Endothelial cell of umbilical vein (primary cell): ENCODE measurements around the gene NTNG1. TPM values are rescaled to one million over a fixed set of nuclear protein-coding genes. Genes with fewer than 3 reads are reported as not detected.

Source experiments
- BruUV-seq: library from RNA; stranded (reverse); fragments of 400-500 nt; replicated peaks from 2 replicates; lab custom pipeline; 2021; lab: Mats Ljungman, UMichigan
- CTCF ChIA-PET: fragments of 300-600, 350-600 bp; sonication (Branson Sonifier 250); formaldehyde crosslinking; loops from one replicate; lab custom pipeline; 2021; ENCODE audit warnings: antibody characterized with exemption, inconsistent platforms; lab: Charles Lee
- POLR2A ChIA-PET: fragments of 300-600, 350-600 bp; sonication (Branson Sonifier 250); formaldehyde crosslinking; loops from one replicate; lab custom pipeline; 2021; ENCODE audit warnings: antibody characterized with exemption, inconsistent platforms; lab: Charles Lee
- DNase-seq: peaks from one replicate; pipeline ENCODE4 v3.0.0-alpha.2; 2011; ENCODE audit warnings: low read depth, low spot score
- FAIRE-seq: peaks from 2 replicates; lab custom pipeline; 2011; peaks lifted over from hg19 to GRCh38; lab: Jason Lieb, UNC
- H2AFZ ChIP-seq: 2 replicates; pipeline ENCODE4 v1.6.0; 2012; ENCODE audit warnings: low read depth, low read length, control low read depth, inconsistent platforms
- H3K27ac ChIP-seq: 2 replicates; pipeline ENCODE4 v1.5.1; 2011; ENCODE audit warnings: low read depth, mild to moderate bottlenecking, control low read depth, low read length, moderate library complexity; ENCODE audit not compliant: insufficient read depth
- H3K27me3 ChIP-seq, 2 experiments: 2 replicates each; pipeline versions ENCODE4 v1.6.0 to v1.6.1; 2011; ENCODE audit warnings: low read length in 2 of 2, mixed read lengths in 1 of 2; ENCODE audit not compliant: control insufficient read depth in 2 of 2, insufficient read depth in 2 of 2
- H3K36me3 ChIP-seq, 2 experiments: 2 replicates in 1 of 2; 3 replicates in 1 of 2; pipeline ENCODE4 v1.5.1; 2011; ENCODE audit warnings: low read length in 2 of 2, mild to moderate bottlenecking in 1 of 2, moderate library complexity in 1 of 2; ENCODE audit not compliant: control insufficient read depth in 2 of 2, insufficient read depth in 2 of 2; ENCODE audit errors: extremely low read depth in 1 of 2
- H3K4me1 ChIP-seq: 3 replicates; pipeline ENCODE4 v1.5.1; 2011; ENCODE audit warnings: mild to moderate bottlenecking, low read length; ENCODE audit not compliant: control insufficient read depth, insufficient read depth; ENCODE audit errors: extremely low read depth
- H3K4me2 ChIP-seq: 2 replicates; pipeline ENCODE4 v1.6.1; 2011; ENCODE audit warnings: low read length, control low read depth, mixed read lengths; ENCODE audit not compliant: insufficient read depth
- H3K4me3 ChIP-seq, 3 experiments: fragments of 200-600 bp in 1 of 3; sonication (generic), shearing (Covaris generic) in 1 of 3; replicated peaks in 1 of 3; 2 replicates each; pipeline ENCODE4 v1.5.1; 2011 to 2016; ENCODE audit warnings: control low read depth in 3 of 3, low read length in 3 of 3, mild to moderate bottlenecking in 2 of 3, inconsistent platforms in 1 of 3, low read depth in 1 of 3, moderate library complexity in 1 of 3; ENCODE audit not compliant: insufficient read depth in 1 of 3
- H3K79me2 ChIP-seq: 2 replicates; pipeline ENCODE4 v1.6.0; 2012; ENCODE audit warnings: low read length, inconsistent platforms; ENCODE audit not compliant: control insufficient read depth, insufficient read depth
- H3K9ac ChIP-seq: replicated peaks from 2 replicates; pipeline ENCODE3; 2011; ENCODE audit warnings: low read length, control low read depth; ENCODE audit not compliant: insufficient read depth; ENCODE audit errors: extremely low read depth
- H3K9me1 ChIP-seq: replicated peaks from 3 replicates; pipeline ENCODE4 v1.6.0; 2011; ENCODE audit warnings: mild to moderate bottlenecking, low read length; ENCODE audit not compliant: control insufficient read depth, insufficient read depth; ENCODE audit errors: extremely low read depth
- H3K9me3 ChIP-seq: replicated peaks from 2 replicates; pipeline ENCODE4 v1.5.1; 2012; ENCODE audit warnings: low read length, inconsistent platforms; ENCODE audit not compliant: control insufficient read depth, insufficient read depth
- H4K20me1 ChIP-seq: replicated peaks from 2 replicates; pipeline ENCODE3; 2011; ENCODE audit warnings: mild to moderate bottlenecking, low read length; ENCODE audit not compliant: control insufficient read depth, insufficient read depth; ENCODE audit errors: extremely low read depth
- FOS ChIP-seq: IDR thresholded peaks from 2 replicates; pipeline ENCODE4 v1.6.1; 2011; ENCODE audit warnings: mild to moderate bottlenecking, low read length, moderate library complexity, borderline replicate concordance; ENCODE audit not compliant: insufficient read depth
- JUN ChIP-seq: IDR thresholded peaks from 2 replicates; pipeline ENCODE4 v1.6.1; 2011; ENCODE audit warnings: borderline replicate concordance, low read depth; ENCODE audit not compliant: insufficient read length, insufficient read depth
- dilution Hi-C: fragments of 300-500 bp; cut with MboI; formaldehyde crosslinking; loops from one replicate; pipeline ENCODE4 v1.15.0; 2019; ENCODE audit warnings: low sequenced_read_pairs; ENCODE audit not compliant: extremely low pct_ligation_motif_present
- intact Hi-C: fragments of 100-400 bp; cut with micrococcal nuclease; formaldehyde crosslinking; loops from one replicate; pipeline ENCODE4 v1.10.0; 2022
- polyA plus RNA-seq, 4 experiments: library from polyadenylated mRNA; depleted of rRNA in 3 of 4; stranded (reverse) in 3 of 4; unstranded in 1 of 4; fragments of >200 nt; gene quantifications; 2 replicates each; pipeline versions ENCODE4 v1.2.1 to v1.2.3, GENCODE V29; 2011 to 2012; ENCODE audit warnings: missing spikeins in 1 of 4
- total RNA-seq: library from RNA; stranded (reverse); gene quantifications from 2 replicates; pipeline ENCODE4 v1.2.3, GENCODE V29; 2021
- TF ChIP-seq, protein P1 (sequence below), 2 donors: IDR thresholded peaks; 1 replicate in 1 of 2; 2 replicates in 1 of 2; pipeline ENCODE4 v1.5.1; 2011; ENCODE audit warnings: low read length in 2 of 2, mild to moderate bottlenecking in 2 of 2, moderate library complexity in 2 of 2, control low read depth in 1 of 2, inconsistent platforms in 1 of 2, low read depth in 1 of 2; ENCODE audit not compliant: insufficient read depth in 1 of 2; ENCODE audit errors: extremely low read depth in 1 of 2

Gene NTNG1
- total and polyA plus RNA-seq, 2 donors (not counting 3 experiments of a cell fraction or from before 2014, with no cell fraction given), result not detected

DNA sequence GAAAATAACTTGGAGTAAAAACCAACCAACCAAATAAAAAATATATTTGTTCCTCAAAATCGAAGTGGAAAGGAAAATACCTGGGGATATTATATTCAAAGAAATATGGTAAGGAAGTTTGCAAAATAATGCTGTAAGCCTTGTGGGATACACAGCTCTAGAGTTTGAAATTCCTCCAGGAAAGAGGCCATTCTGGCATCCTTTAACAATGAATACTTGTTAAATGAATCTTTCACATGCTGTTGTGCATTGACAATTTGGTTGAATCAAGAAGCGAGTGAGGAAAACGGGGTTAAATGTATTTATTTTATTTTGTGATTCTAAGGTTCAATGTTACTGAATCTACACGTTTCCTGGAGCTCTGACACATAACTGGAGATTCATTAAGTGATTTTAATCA is 30.5 kb upstream of the NTNG1 start:
- BruUV-seq, result no TSS peak
- DNase-seq, result no peak
- no peaks in the 10 kb centered on the region for H3K79me2 ChIP-seq
- H3K27me3 ChIP-seq, result no peaks in the 10 kb centered on the region
- H3K4me2 ChIP-seq, result no peak overlapping the region
- no peak overlapping the region for H2AFZ ChIP-seq
- no peaks in the 10 kb centered on the region for H3K9me1 ChIP-seq
- no peaks in the 10 kb centered on the region for H3K36me3 ChIP-seq
- ChIA-PET POLR2A (no interaction called here), CTCF (no interaction called here)
- no peaks in the 10 kb centered on the region for H3K4me1 ChIP-seq
- H4K20me1 ChIP-seq, result no peaks in the 10 kb centered on the region
- FAIRE-seq, result no peak
- TF ChIP-seq FOS (no peak), JUN (no peak)
- dilution Hi-C loops (no loop called here), intact Hi-C loops (no loop called here)
- no peak overlapping the region for H3K27ac ChIP-seq
- H3K4me3 ChIP-seq, result no peak overlapping the region
- H3K9ac ChIP-seq, result no peak overlapping the region
- H3K9me3 ChIP-seq, result no peaks in the 10 kb centered on the region

DNA sequence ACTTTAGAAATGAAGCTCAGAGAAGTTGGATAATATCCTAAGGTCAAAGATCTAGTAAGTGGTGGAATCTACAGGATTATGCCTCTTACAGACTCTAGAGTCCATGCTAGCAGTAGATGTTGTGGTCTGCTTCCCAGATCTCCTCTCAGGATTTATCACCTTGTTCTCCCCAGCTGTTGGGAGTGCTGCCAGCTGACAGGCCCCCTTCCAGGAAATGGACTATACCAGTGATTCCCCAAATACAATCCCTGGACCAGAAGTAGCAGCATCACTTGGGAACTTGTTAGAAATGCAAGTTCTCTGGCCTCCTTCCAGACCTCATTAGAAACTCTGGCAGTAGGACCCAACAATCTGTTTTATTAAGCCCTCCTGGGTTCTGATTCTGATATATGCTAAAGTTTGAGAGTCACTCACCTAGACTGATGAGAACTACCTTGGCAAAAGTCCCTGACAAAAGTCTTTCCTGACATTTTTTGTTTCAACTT is 24.5 kb upstream of the NTNG1 start:
- CTCF ChIA-PET, result no interaction called here

More for the DNA sequence above, 24.5 kb upstream of the NTNG1 start:
- no peaks in the 10 kb centered on the region for H4K20me1 ChIP-seq
- H3K9me1 ChIP-seq, result no peaks in the 10 kb centered on the region
- dilution Hi-C loops (no loop called here), intact Hi-C loops (no loop called here)
- DNase-seq, result no peak
- H3K4me3 ChIP-seq, result no peak overlapping the region
- POLR2A ChIA-PET, result no interaction called here
- no peak for FAIRE-seq
- TF ChIP-seq JUN (no peak), FOS (no peak)
- TF ChIP-seq, protein P1, sequence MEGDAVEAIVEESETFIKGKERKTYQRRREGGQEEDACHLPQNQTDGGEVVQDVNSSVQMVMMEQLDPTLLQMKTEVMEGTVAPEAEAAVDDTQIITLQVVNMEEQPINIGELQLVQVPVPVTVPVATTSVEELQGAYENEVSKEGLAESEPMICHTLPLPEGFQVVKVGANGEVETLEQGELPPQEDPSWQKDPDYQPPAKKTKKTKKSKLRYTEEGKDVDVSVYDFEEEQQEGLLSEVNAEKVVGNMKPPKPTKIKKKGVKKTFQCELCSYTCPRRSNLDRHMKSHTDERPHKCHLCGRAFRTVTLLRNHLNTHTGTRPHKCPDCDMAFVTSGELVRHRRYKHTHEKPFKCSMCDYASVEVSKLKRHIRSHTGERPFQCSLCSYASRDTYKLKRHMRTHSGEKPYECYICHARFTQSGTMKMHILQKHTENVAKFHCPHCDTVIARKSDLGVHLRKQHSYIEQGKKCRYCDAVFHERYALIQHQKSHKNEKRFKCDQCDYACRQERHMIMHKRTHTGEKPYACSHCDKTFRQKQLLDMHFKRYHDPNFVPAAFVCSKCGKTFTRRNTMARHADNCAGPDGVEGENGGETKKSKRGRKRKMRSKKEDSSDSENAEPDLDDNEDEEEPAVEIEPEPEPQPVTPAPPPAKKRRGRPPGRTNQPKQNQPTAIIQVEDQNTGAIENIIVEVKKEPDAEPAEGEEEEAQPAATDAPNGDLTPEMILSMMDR (IDR thresholded peaks at IDR 0.05; ENCODE audit: extremely low read depth in 1 of 2, insufficient read depth in 1 of 2, low read depth in 1 of 2, low read length in 2 of 2), result no peak
- no peaks in the 10 kb centered on the region for H3K36me3 ChIP-seq
- H3K9ac ChIP-seq, result no peak overlapping the region
- H3K27ac ChIP-seq, result no peak overlapping the region
- H2AFZ ChIP-seq, result no peak overlapping the region
- H3K4me1 ChIP-seq, result no peaks in the 10 kb centered on the region
- H3K27me3 ChIP-seq, result no peaks in the 10 kb centered on the region
- H3K9me3 ChIP-seq, result no peaks in the 10 kb centered on the region
- no TSS peak for BruUV-seq
- H3K79me2 ChIP-seq, result no peaks in the 10 kb centered on the region
- no peak overlapping the region for H3K4me2 ChIP-seq
